Ishikawa (cell line): ENCODE data around the gene FOSL1.

Source experiments
- CEBPB ChIP-seq: IDR thresholded peaks from 2 replicates; pipeline ENCODE4 v1.6.1; 2012
- CREB1 ChIP-seq: IDR thresholded peaks from 2 replicates; pipeline ENCODE4 v1.6.1; 2012; ENCODE audit warnings: low read depth
- EP300 ChIP-seq: IDR thresholded peaks from 2 replicates; pipeline ENCODE4 v1.6.1; 2012; ENCODE audit warnings: borderline replicate concordance
- MAX ChIP-seq: IDR thresholded peaks from 2 replicates; pipeline ENCODE4 v1.6.1; 2012
- NFIC ChIP-seq: IDR thresholded peaks from 2 replicates; pipeline ENCODE4 v1.6.1; 2012
- RAD21 ChIP-seq: IDR thresholded peaks from 2 replicates; pipeline ENCODE4 v1.6.1; 2012; ENCODE audit warnings: low read depth
- TAF1 ChIP-seq: IDR thresholded peaks from 2 replicates; pipeline ENCODE4 v1.6.1; 2012; ENCODE audit warnings: low read depth, mild to moderate bottlenecking

GRCh38 chr11:65941720-65942310 is 41.6 kb upstream of the FOSL1 start:
- TF ChIP-seq TAF1: no peak
- no peak for TF ChIP-seq NFIC
- no peak for TF ChIP-seq CEBPB
- TF ChIP-seq RAD21: no peak
- no peak for TF ChIP-seq MAX
- TF ChIP-seq EP300: no peak
- no peak for TF ChIP-seq CREB1
